Choroid plexus epithelial cell (primary cell): Measurements from ENCODE around the gene FGGY.
"Not testable (repeated sequence)": the region's sequence is repeated elsewhere in the genome, so short reads cannot be mapped to it uniquely, and the experiment has no call there.

ENCODE experiments used
- DNase-seq: peaks from one replicate; pipeline ENCODE4 v3.0.0-alpha.2; 2010; ENCODE audit warnings: low read depth
- H3K4me3 ChIP-seq: 2 replicates; pipeline ENCODE4 v1.5.1; 2011; ENCODE audit warnings: low read depth, mild to moderate bottlenecking, control low read depth, low read length, moderate library complexity
- CTCF ChIP-seq: conservative IDR thresholded peaks from 2 replicates; pipeline ENCODE4 v1.5.1; 2011; ENCODE audit warnings: low read depth, mild to moderate bottlenecking, control low read depth, inconsistent platforms, low read length, moderate library complexity

FGGY gene

GRCh38 chr1:59452026-59452425 lies 155.1 kb downstream of the FGGY start:
- H3K4me3 ChIP-seq: no peak overlapping the region
- TF ChIP-seq CTCF: no peak
- no peak for DNase-seq

- TF ChIP-seq CTCF: no peak
- DNase-seq: no peak
- H3K4me3 ChIP-seq: no peak overlapping the region
These were observed 155.7 kb downstream of the FGGY start for GRCh38 chr1:59452559-59452958.

- no peak overlapping the region for H3K4me3 ChIP-seq
- no peak for DNase-seq
- TF ChIP-seq CTCF: no peak
These were observed 156.5 kb downstream of the FGGY start for GRCh38 chr1:59453297-59453968.

GRCh38 chr1:59455206-59455605 lies 158.3 kb downstream of the FGGY start:
- no peak overlapping the region for H3K4me3 ChIP-seq
- TF ChIP-seq CTCF: no peak
- DNase-seq: peak; percentile 40

GRCh38 chr1:59457786-59458185 lies 160.9 kb downstream of the FGGY start:
- H3K4me3 ChIP-seq: no peak overlapping the region
- no peak for TF ChIP-seq CTCF
- no peak for DNase-seq

GRCh38 chr1:59458884-59459283 lies 162.0 kb downstream of the FGGY start:
- no peak overlapping the region for H3K4me3 ChIP-seq
- no peak for DNase-seq
- no peak for TF ChIP-seq CTCF

- not testable (repeated sequence) for DNase-seq, H3K4me3 ChIP-seq
These were observed 166.0 kb downstream of the FGGY start for GRCh38 chr1:59462942-59463341.

- DNase-seq, H3K4me3 ChIP-seq: not testable (repeated sequence)
These were observed 168.6 kb downstream of the FGGY start for GRCh38 chr1:59465478-59465877.
